Measurements from ENCODE around the gene ZBTB34. TPM values are rescaled to one million over a fixed set of nuclear protein-coding genes. Genes with fewer than 3 reads are reported as not detected.
"Not testable (repeated sequence)": the region's sequence is repeated elsewhere in the genome, so short reads cannot be mapped to it uniquely, and the experiment has no call there.

The ZBTB34 gene
- total RNA-seq, 1 experiment from 2014 or later = 1.6 TPM

DNA sequence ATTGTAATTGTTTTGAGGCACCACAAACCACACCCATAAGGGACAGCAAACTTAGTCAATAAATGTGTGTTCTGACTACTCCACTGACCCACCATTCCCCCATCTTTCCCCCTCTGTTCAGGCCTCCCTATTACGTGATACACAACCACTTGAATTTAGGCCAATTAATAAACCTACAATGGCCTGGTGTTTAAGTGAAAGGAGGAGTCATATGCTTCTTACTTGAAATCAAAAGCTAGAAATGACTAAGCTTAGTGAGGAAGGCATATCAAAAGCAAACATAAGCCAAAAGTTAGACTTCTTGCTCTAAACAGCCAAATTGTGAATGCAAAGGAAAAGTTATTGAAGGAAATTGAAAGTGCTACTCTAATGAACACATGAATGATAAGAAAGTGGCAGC, 41.0 kb upstream of the ZBTB34 start:
- intact Hi-C loops (cut with micrococcal nuclease) = no loop called here
- Histone ChIP-seq H3K79me2 (ENCODE audit: low read length) (peaks cover 46% of the 10 kb centered on the region), H3K36me3 (ENCODE audit: low read depth, low read length) (peaks cover 32% of the 10 kb centered on the region), H3K4me3 (ENCODE audit: low read length) (no peak overlapping the region), H3K9me3 (ENCODE audit: low read length) (no peaks in the 10 kb centered on the region), H4K20me1 (ENCODE audit: low read length) (0 out of 2 replicates have a peak, but pooled peaks cover under 1% of the 10 kb centered on the region), H3K4me1 (ENCODE audit: insufficient read depth, low read length) (no peaks in the 10 kb centered on the region), H3K9me2 (replicated peaks; ENCODE audit: low read length) (no peaks in the 10 kb centered on the region), H3K4me2 (ENCODE audit: low read length) (no peak overlapping the region), H3K27ac (ENCODE audit: low read length) (no peak overlapping the region), H2AFZ (ENCODE audit: low read length) (no peak overlapping the region), H3K9ac (ENCODE audit: low read length) (no peak overlapping the region), H3F3A (ENCODE audit: low read length, unreplicated experiment) (no peaks in the 10 kb centered on the region), H3K27me3 (ENCODE audit: low read length) (no peaks in the 10 kb centered on the region)
- CTCF ChIA-PET = no interaction called here
- POLR2A ChIA-PET (ENCODE audit: unreplicated experiment) = no interaction called here
- TF ChIP-seq EZH2 (IDR thresholded peaks at IDR 0.05; ENCODE audit: low read length, unreplicated experiment) = no peak
- TF ChIP-seq EZH2phosphoT487 (IDR thresholded peaks at IDR 0.05; ENCODE audit: borderline replicate concordance, low read length) = no peak
- TF ChIP-seq, protein P1, sequence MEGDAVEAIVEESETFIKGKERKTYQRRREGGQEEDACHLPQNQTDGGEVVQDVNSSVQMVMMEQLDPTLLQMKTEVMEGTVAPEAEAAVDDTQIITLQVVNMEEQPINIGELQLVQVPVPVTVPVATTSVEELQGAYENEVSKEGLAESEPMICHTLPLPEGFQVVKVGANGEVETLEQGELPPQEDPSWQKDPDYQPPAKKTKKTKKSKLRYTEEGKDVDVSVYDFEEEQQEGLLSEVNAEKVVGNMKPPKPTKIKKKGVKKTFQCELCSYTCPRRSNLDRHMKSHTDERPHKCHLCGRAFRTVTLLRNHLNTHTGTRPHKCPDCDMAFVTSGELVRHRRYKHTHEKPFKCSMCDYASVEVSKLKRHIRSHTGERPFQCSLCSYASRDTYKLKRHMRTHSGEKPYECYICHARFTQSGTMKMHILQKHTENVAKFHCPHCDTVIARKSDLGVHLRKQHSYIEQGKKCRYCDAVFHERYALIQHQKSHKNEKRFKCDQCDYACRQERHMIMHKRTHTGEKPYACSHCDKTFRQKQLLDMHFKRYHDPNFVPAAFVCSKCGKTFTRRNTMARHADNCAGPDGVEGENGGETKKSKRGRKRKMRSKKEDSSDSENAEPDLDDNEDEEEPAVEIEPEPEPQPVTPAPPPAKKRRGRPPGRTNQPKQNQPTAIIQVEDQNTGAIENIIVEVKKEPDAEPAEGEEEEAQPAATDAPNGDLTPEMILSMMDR (conservative IDR thresholded peaks at IDR 0.05; ENCODE audit: low read depth, low read length) = no peak
- BruUV-seq (replicated peaks) = no TSS peak
- DNase-seq (no peak), ATAC-seq (no peak)

DNA sequence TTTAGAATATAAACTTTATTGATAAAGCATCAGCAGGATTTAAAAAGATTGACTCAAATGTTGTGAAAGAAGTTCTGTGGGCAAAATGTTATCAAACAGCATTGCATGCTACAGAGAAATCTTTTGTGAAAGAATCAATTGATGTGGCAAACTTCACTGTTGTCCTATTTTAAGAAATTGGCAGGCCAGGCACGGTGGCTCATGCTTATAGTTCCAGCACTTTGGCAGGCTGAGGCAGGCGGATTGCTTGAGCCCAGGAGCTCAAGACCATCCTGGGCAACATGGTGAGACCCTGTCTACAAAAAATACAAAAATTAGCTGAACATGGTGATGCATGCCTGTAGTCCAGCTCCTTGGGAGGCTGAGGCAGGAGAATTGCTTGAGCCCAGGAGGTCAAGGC, 38.2 kb upstream of the ZBTB34 start:
- H2AFZ ChIP-seq (ENCODE audit: low read length) = no peak overlapping the region
- no peaks in the 10 kb centered on the region for H3K27me3 ChIP-seq (ENCODE audit: low read length)
- ATAC-seq = no peak
- H3K4me3 ChIP-seq (ENCODE audit: low read length) = no peak overlapping the region
- TF ChIP-seq, protein P1 (conservative IDR thresholded peaks at IDR 0.05; ENCODE audit: low read depth, low read length) = no peak
- DNase-seq = no peak
- no peak overlapping the region for H3K9ac ChIP-seq (ENCODE audit: low read length)
- H3K36me3 ChIP-seq (ENCODE audit: low read depth, low read length) = peaks cover 28% of the 10 kb centered on the region
- no peak overlapping the region for H3K4me2 ChIP-seq (ENCODE audit: low read length)
- H3K9me2 ChIP-seq (replicated peaks; ENCODE audit: low read length) = no peaks in the 10 kb centered on the region
- BruUV-seq (replicated peaks) = no TSS peak
- H3K27ac ChIP-seq (ENCODE audit: low read length) = no peak overlapping the region
- CTCF ChIA-PET = interaction anchor here (0.5 to 0.6 kb wide), 2 partner anchors 17 to 30 kb away, joined by 3 to 5 read pairs; no protein-coding TSS in a partner anchor
- no peaks in the 10 kb centered on the region for H3K9me3 ChIP-seq (ENCODE audit: low read length)
- H4K20me1 ChIP-seq (ENCODE audit: low read length) = 0 out of 2 replicates have a peak, but pooled peaks cover 4% of the 10 kb centered on the region
- H3K4me1 ChIP-seq (ENCODE audit: insufficient read depth, low read length) = no peaks in the 10 kb centered on the region
- H3F3A ChIP-seq (ENCODE audit: low read length, unreplicated experiment) = no peaks in the 10 kb centered on the region
- POLR2A ChIA-PET (ENCODE audit: unreplicated experiment) = no interaction called here
- intact Hi-C loops (cut with micrococcal nuclease) = no loop called here
- peaks cover 34% of the 10 kb centered on the region for H3K79me2 ChIP-seq (ENCODE audit: low read length)

DNA sequence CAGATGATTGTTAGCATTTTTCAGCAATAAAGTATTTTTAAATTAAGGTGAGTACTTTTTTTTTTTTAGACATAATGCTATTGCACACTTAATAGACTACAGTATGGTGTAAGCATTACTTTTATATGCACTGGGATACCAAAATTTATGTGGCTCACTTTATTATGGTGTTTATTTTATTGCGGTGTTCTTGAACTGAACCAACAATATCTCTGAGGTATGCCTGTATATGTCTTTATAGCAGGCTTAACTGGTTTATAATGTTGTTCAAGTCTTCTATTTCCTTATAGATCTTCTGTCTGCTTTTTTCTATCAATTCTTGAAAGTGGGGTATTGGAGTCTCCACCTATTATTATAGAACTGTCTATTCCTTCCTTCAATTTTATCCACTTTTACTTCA, 37.6 kb upstream of the ZBTB34 start:
- peaks cover 25% of the 10 kb centered on the region for H3K36me3 ChIP-seq (ENCODE audit: low read depth, low read length)
- H3K9ac ChIP-seq (ENCODE audit: low read length) = no peak overlapping the region
- CTCF ChIA-PET = no interaction called here
- DNase-seq (no peak), ATAC-seq (no peak)
- H3K9me2 ChIP-seq (replicated peaks; ENCODE audit: low read length) = no peaks in the 10 kb centered on the region
- POLR2A ChIA-PET (ENCODE audit: unreplicated experiment) = no interaction called here
- H3K4me2 ChIP-seq (ENCODE audit: low read length) = no peak overlapping the region
- H3K79me2 ChIP-seq (ENCODE audit: low read length) = peaks cover 31% of the 10 kb centered on the region
- H4K20me1 ChIP-seq (ENCODE audit: low read length) = 0 out of 2 replicates have a peak, but pooled peaks cover 4% of the 10 kb centered on the region
- TF ChIP-seq, protein P1 (conservative IDR thresholded peaks at IDR 0.05; ENCODE audit: low read depth, low read length) = no peak
- TF ChIP-seq EZH2phosphoT487 (IDR thresholded peaks at IDR 0.05; ENCODE audit: borderline replicate concordance, low read length) = no peak
- no peak for TF ChIP-seq EZH2 (IDR thresholded peaks at IDR 0.05; ENCODE audit: low read length, unreplicated experiment)
- intact Hi-C loops (cut with micrococcal nuclease) = no loop called here
- no peaks in the 10 kb centered on the region for H3K9me3 ChIP-seq (ENCODE audit: low read length)
- no TSS peak for BruUV-seq (replicated peaks)
- H2AFZ ChIP-seq (ENCODE audit: low read length) = no peak overlapping the region
- H3K27me3 ChIP-seq (ENCODE audit: low read length) = no peaks in the 10 kb centered on the region
- H3K27ac ChIP-seq (ENCODE audit: low read length) = no peak overlapping the region
- no peaks in the 10 kb centered on the region for H3F3A ChIP-seq (ENCODE audit: low read length, unreplicated experiment)
- no peak overlapping the region for H3K4me3 ChIP-seq (ENCODE audit: low read length)
- no peaks in the 10 kb centered on the region for H3K4me1 ChIP-seq (ENCODE audit: insufficient read depth, low read length)

DNA sequence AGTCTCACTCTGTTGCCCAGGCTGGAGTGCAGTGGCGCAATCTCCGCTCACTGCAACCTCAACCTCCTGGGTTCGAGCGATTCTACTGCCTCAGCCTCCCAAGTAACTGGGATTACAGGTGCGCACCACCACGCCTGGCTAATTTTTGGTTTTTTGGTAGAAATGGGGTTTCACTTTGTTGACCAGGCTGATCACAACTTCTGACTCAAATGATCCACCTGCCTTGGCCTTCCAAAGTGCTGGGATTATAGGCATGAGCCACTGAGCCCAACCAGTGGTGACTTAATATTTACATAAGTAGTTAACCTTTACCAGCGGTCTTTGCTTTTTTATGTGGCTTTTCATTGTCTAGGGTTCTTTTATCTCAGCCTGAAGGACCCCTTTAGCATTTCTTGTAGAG, 36.4 kb upstream of the ZBTB34 start:
- intact Hi-C loops (cut with micrococcal nuclease); H3K9me3 ChIP-seq (ENCODE audit: low read length); H3K4me3 ChIP-seq (ENCODE audit: low read length); ATAC-seq; H3K4me1 ChIP-seq (ENCODE audit: insufficient read depth, low read length); H3K27ac ChIP-seq (ENCODE audit: low read length); H3K27me3 ChIP-seq (ENCODE audit: low read length); H3F3A ChIP-seq (ENCODE audit: low read length, unreplicated experiment); DNase-seq; H3K9me2 ChIP-seq (replicated peaks; ENCODE audit: low read length); H3K4me2 ChIP-seq (ENCODE audit: low read length); POLR2A ChIA-PET (ENCODE audit: unreplicated experiment); H2AFZ ChIP-seq (ENCODE audit: low read length); BruUV-seq (replicated peaks); CTCF ChIA-PET; H3K9ac ChIP-seq (ENCODE audit: low read length); H4K20me1 ChIP-seq (ENCODE audit: low read length): not testable (repeated sequence)
- Histone ChIP-seq H3K79me2 (ENCODE audit: low read length) (peaks cover 27% of the 10 kb centered on the region), H3K36me3 (ENCODE audit: low read depth, low read length) (peaks cover 14% of the 10 kb centered on the region)

Data from PC-3 (cell line).